ENCODE data around the gene TMPRSS13. TPM values are rescaled to one million over a fixed set of nuclear protein-coding genes. Genes with fewer than 3 reads are reported as not detected.
A peak's percentile ranks its signal among the peaks of the same experiment; 100 is the strongest.

Gene TMPRSS13
- total RNA-seq, 4 donors from 2014 or later, result not detected

DNA sequence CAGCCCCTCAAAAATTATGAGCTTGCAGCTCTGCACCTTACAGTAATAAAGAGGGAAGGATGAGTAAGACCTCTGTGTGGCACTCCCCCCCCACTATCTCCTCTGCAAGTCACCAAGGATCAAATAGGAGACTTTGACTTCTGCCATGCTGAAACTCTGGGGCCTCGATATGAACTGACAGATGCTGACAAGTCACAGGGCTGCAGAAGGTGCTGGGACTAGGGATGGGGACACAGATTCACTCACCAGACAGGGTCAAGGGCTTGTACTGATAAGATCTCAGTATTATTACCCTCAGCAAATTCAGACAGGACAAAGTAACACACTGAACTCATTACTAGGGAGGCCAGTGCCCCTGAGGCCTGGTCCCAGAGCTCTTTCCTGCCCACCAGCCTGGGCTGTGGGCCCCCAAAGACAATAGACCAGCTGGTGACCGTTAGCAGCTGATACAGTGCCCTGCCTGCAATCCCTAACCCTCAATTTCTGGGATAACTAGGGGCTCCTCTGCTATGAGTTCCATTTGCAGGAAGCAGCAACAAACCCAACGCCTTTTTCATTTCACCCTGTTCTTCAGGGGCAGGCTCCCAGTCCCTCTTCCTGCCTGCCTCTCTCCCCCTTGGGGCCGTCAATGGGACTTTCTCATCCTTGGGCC is 20.1 kb downstream of the TMPRSS13 start:
- DNase-seq (ENCODE audit: extremely low spot score), result no peak
- H3K27ac ChIP-seq (replicated peaks in 1 of 4), result no peak overlapping the region
- no peaks in the 10 kb centered on the region for H3K36me3 ChIP-seq
- TF ChIP-seq POLR2AphosphoS5 (IDR thresholded peaks at IDR 0.05), result no peak
- TF ChIP-seq POLR2A (IDR thresholded peaks at IDR 0.05; ENCODE audit: low read depth), result no peak
- no peak for TF ChIP-seq CTCF (IDR thresholded peaks at IDR 0.05)
- no peak for TF ChIP-seq EP300 (IDR thresholded peaks at IDR 0.05)
- peaks cover 0 to 10% (median 0%) of the 10 kb centered on the region in 4 donors for H3K27me3 ChIP-seq
- 85% methylated on average over 3 of the region's 4 CpGs for WGBS
- no peaks in the 10 kb centered on the region for H3K9me3 ChIP-seq
- H3K4me1 ChIP-seq, result peaks cover 3 to 11% (median 9%) of the 10 kb centered on the region in 4 donors
- H3K4me3 ChIP-seq, result no peak overlapping the region
- intact Hi-C loops (cut with DNase I), result no loop called here

DNA sequence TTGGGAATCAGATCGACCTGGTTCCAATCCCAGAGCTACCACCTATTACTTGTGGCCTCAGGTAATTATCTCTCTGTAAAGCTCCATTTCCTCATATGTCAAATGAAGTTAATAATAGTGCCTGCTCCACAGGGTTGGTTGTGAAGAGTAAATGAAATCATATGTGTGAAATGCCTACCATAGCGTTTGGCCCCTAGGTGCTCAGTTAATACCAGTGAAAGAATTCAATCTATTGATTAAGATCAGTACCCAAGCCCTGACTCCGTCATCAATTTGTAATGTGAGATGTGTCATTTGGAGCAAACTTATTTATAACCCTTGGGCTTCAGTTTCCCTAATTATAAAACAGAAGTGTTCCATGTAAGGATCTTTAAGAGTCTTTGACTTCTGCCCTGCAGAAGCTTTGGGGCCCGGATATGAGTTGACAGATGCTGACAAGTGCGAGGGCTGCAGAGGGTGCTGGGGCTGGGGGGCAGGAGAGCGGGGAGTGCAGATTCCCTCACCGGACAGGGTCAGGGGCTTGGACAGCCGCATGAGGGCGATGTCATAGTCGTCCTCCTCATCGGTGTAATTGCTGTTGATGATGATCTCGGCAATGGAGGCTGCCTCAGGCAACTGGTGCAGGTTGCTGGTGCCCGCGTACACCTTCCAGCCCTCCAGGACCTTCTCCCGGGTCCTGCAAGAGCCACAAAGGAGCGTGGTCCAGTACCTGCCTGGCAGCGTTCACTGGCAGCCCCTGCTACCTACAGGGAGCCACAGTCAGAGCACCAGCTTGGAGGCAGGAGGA is 20.9 kb downstream of the TMPRSS13 start:
- TF ChIP-seq CTCF (IDR thresholded peaks at IDR 0.05) (no peak), POLR2AphosphoS5 (IDR thresholded peaks at IDR 0.05) (no peak), EP300 (IDR thresholded peaks at IDR 0.05) (no peak), POLR2A (IDR thresholded peaks at IDR 0.05; ENCODE audit: low read depth) (no peak)
- 91% methylated on average over 16 of the region's 17 CpGs for WGBS
- Histone ChIP-seq H3K27me3 (peaks cover 0 to 10% (median 0%) of the 10 kb centered on the region in 4 donors), H3K4me3 (no peak overlapping the region), H3K4me1 (peaks cover 3 to 11% (median 9%) of the 10 kb centered on the region in 4 donors), H3K36me3 (no peaks in the 10 kb centered on the region), H3K27ac (replicated peaks in 1 of 4) (no peak overlapping the region), H3K9me3 (no peaks in the 10 kb centered on the region)
- DNase-seq (ENCODE audit: extremely low spot score), result no peak
- intact Hi-C loops (cut with DNase I), result no loop called here

- peaks cover 0 to 10% (median 0%) of the 10 kb centered on the region in 4 donors for H3K27me3 ChIP-seq
- H3K4me1 ChIP-seq, result peaks cover 3 to 11% (median 9%) of the 10 kb centered on the region in 4 donors
- DNase-seq (ENCODE audit: extremely low spot score), result peak; percentile 97
- no peaks in the 10 kb centered on the region for H3K36me3 ChIP-seq
- no peaks in the 10 kb centered on the region for H3K9me3 ChIP-seq
- H3K4me3 ChIP-seq, result no peak overlapping the region
- H3K27ac ChIP-seq (replicated peaks in 1 of 4), result peak overlapping the region in 2 of 4 donors; percentile 23 to 31
- intact Hi-C loops (cut with DNase I), result no loop called here
- 31% methylated on average over 24 of the region's 24 CpGs for WGBS
- TF ChIP-seq POLR2AphosphoS5 (IDR thresholded peaks at IDR 0.05), result peak; percentile 38 to 68
- no peak for TF ChIP-seq POLR2A (IDR thresholded peaks at IDR 0.05; ENCODE audit: low read depth)
Measured at GRCh38 chr11:117907276-117908108, 21.7 kb downstream of the TMPRSS13 start.

DNA sequence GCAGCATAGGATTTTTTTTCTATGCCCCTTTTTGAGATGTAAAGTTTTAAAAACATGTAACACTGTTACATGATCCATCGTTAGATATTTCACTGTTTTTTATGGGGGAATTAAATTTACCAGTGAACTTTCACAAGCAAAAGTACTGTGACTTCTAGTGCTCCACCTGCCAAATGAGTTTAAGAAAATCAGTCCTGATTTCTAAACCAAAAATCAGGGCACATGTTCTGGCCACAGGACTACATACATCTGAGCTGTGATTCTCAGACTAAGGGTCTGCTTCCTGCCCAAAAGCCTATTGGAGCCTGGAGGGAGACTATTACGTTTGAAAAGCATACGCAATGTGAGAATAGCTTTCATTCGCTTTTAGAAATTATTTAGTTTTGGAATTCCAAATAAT is 22.5 kb downstream of the TMPRSS13 start:
- no peaks in the 10 kb centered on the region for H3K9me3 ChIP-seq
- H3K4me1 ChIP-seq, result peaks cover 3 to 11% (median 9%) of the 10 kb centered on the region in 4 donors
- 76% methylated on average over 4 of the region's 4 CpGs for WGBS
- H3K27me3 ChIP-seq, result peaks cover 0 to 8% (median 0%) of the 10 kb centered on the region in 4 donors
- no peaks in the 10 kb centered on the region for H3K36me3 ChIP-seq
- H3K27ac ChIP-seq (replicated peaks in 1 of 4), result no peak overlapping the region
- no peak for DNase-seq (ENCODE audit: extremely low spot score)
- H3K4me3 ChIP-seq, result no peak overlapping the region
- intact Hi-C loops (cut with DNase I), result no loop called here
- TF ChIP-seq CTCF (IDR thresholded peaks at IDR 0.05) (no peak), EP300 (IDR thresholded peaks at IDR 0.05) (no peak), POLR2A (IDR thresholded peaks at IDR 0.05; ENCODE audit: low read depth) (no peak), POLR2AphosphoS5 (IDR thresholded peaks at IDR 0.05) (no peak)
